ENCODE data around the gene RGCC.
"Not testable (repeated sequence)": the region's sequence is repeated elsewhere in the genome, so short reads cannot be mapped to it uniquely, and the experiment has no call there.

RGCC gene

GRCh38 chr13:41502031-41502430 is 44.7 kb downstream of the RGCC start:
- in situ Hi-C loops (cut with HindIII; ENCODE audit: low pct_unique_long_range_greater_than_20kb, low sequenced_read_pairs), result no loop called here
- TF ChIP-seq JUND (IDR thresholded peaks at IDR 0.05; ENCODE audit: low read depth), result no peak
- no peak for DNase-seq (ENCODE audit: low read depth in 1 of 2, low spot score in 1 of 2)

GRCh38 chr13:41502673-41503072 is 45.3 kb downstream of the RGCC start:
- no peak for TF ChIP-seq JUND (IDR thresholded peaks at IDR 0.05; ENCODE audit: low read depth)
- no peak for DNase-seq (ENCODE audit: low read depth in 1 of 2, low spot score in 1 of 2)
- in situ Hi-C loops (cut with HindIII; ENCODE audit: low pct_unique_long_range_greater_than_20kb, low sequenced_read_pairs), result no loop called here

GRCh38 chr13:41503356-41503755 is 46.0 kb downstream of the RGCC start:
- no peak for DNase-seq (ENCODE audit: low read depth in 1 of 2, low spot score in 1 of 2)
- no peak for TF ChIP-seq JUND (IDR thresholded peaks at IDR 0.05; ENCODE audit: low read depth)
- in situ Hi-C loops (cut with HindIII; ENCODE audit: low pct_unique_long_range_greater_than_20kb, low sequenced_read_pairs), result no loop called here

GRCh38 chr13:41504657-41505056 is 47.3 kb downstream of the RGCC start:
- DNase-seq (ENCODE audit: low read depth in 1 of 2, low spot score in 1 of 2); in situ Hi-C loops (cut with HindIII; ENCODE audit: low pct_unique_long_range_greater_than_20kb, low sequenced_read_pairs): not testable (repeated sequence)

- TF ChIP-seq JUND (IDR thresholded peaks at IDR 0.05; ENCODE audit: low read depth), result no peak
- peak in 1 of 2 experiments; percentile 12 for DNase-seq (ENCODE audit: low read depth in 1 of 2, low spot score in 1 of 2)
- in situ Hi-C loops (cut with HindIII; ENCODE audit: low pct_unique_long_range_greater_than_20kb, low sequenced_read_pairs), result no loop called here
Measured at GRCh38 chr13:41505209-41505835, 48.0 kb downstream of the RGCC start.

- no peak for TF ChIP-seq JUND (IDR thresholded peaks at IDR 0.05; ENCODE audit: low read depth)
- in situ Hi-C loops (cut with HindIII; ENCODE audit: low pct_unique_long_range_greater_than_20kb, low sequenced_read_pairs), result no loop called here
- no peak for DNase-seq (ENCODE audit: low read depth in 1 of 2, low spot score in 1 of 2)
Measured at GRCh38 chr13:41506312-41506711, 49.0 kb downstream of the RGCC start.

GRCh38 chr13:41509971-41510370 is 52.6 kb downstream of the RGCC start:
- DNase-seq (ENCODE audit: low read depth in 1 of 2, low spot score in 1 of 2), result no peak
- TF ChIP-seq JUND (IDR thresholded peaks at IDR 0.05; ENCODE audit: low read depth), result no peak
- in situ Hi-C loops (cut with HindIII; ENCODE audit: low pct_unique_long_range_greater_than_20kb, low sequenced_read_pairs), result no loop called here

GRCh38 chr13:41511827-41512226 is 54.5 kb downstream of the RGCC start:
- TF ChIP-seq JUND (IDR thresholded peaks at IDR 0.05; ENCODE audit: low read depth), result no peak
- no peak for DNase-seq (ENCODE audit: low read depth in 1 of 2, low spot score in 1 of 2)
- in situ Hi-C loops (cut with HindIII; ENCODE audit: low pct_unique_long_range_greater_than_20kb, low sequenced_read_pairs), result no loop called here

GRCh38 chr13:41512441-41512840 is 55.1 kb downstream of the RGCC start:
- DNase-seq (ENCODE audit: low read depth in 1 of 2, low spot score in 1 of 2), result no peak
- in situ Hi-C loops (cut with HindIII; ENCODE audit: low pct_unique_long_range_greater_than_20kb, low sequenced_read_pairs), result no loop called here
- no peak for TF ChIP-seq JUND (IDR thresholded peaks at IDR 0.05; ENCODE audit: low read depth)

GRCh38 chr13:41513600-41513999 is 56.2 kb downstream of the RGCC start:
- in situ Hi-C loops (cut with HindIII; ENCODE audit: low pct_unique_long_range_greater_than_20kb, low sequenced_read_pairs), result no loop called here
- DNase-seq (ENCODE audit: low read depth in 1 of 2, low spot score in 1 of 2), result no peak
- TF ChIP-seq JUND (IDR thresholded peaks at IDR 0.05; ENCODE audit: low read depth), result no peak

- TF ChIP-seq JUND (IDR thresholded peaks at IDR 0.05; ENCODE audit: low read depth), result no peak
- in situ Hi-C loops (cut with HindIII; ENCODE audit: low pct_unique_long_range_greater_than_20kb, low sequenced_read_pairs), result no loop called here
- DNase-seq (ENCODE audit: low read depth in 1 of 2, low spot score in 1 of 2), result no peak
Measured at GRCh38 chr13:41514853-41515395, 57.6 kb downstream of the RGCC start.

- no peak for DNase-seq (ENCODE audit: low read depth in 1 of 2, low spot score in 1 of 2)
- no peak for TF ChIP-seq JUND (IDR thresholded peaks at IDR 0.05; ENCODE audit: low read depth)
- in situ Hi-C loops (cut with HindIII; ENCODE audit: low pct_unique_long_range_greater_than_20kb, low sequenced_read_pairs), result no loop called here
Measured at GRCh38 chr13:41515491-41516139, 58.3 kb downstream of the RGCC start.

- no peak for DNase-seq (ENCODE audit: low read depth in 1 of 2, low spot score in 1 of 2)
- TF ChIP-seq JUND (IDR thresholded peaks at IDR 0.05; ENCODE audit: low read depth), result no peak
- in situ Hi-C loops (cut with HindIII; ENCODE audit: low pct_unique_long_range_greater_than_20kb, low sequenced_read_pairs), result no loop called here
Measured at GRCh38 chr13:41516166-41516565, 58.8 kb downstream of the RGCC start.

Data from T47D (cell line).